CD4-positive, alpha-beta T cell (primary cell): ENCODE results near the gene PKLR. TPM values are rescaled to one million over a fixed set of nuclear protein-coding genes. Genes with fewer than 3 reads are reported as not detected.

ENCODE experiments used
- ATAC-seq: fragments of 200-7000 bp; cut with Tn5 transposase; one replicate; pipeline ENCODE4 v1.10.0; 2022; ENCODE audit warnings: mild to moderate bottlenecking; ENCODE audit not compliant: poor library complexity
- CTCF ChIA-PET: fragments of 350-600 bp; sonication (Branson Sonifier 250); formaldehyde crosslinking; loops from one replicate; lab custom pipeline; 2021; ENCODE audit warnings: antibody characterized with exemption, inconsistent platforms; lab: Charles Lee
- POLR2A ChIA-PET: fragments of 350-600 bp; sonication (Branson Sonifier 250); formaldehyde crosslinking; loops from one replicate; lab custom pipeline; 2021; ENCODE audit warnings: antibody characterized with exemption, inconsistent platforms; lab: Charles Lee
- DNase-seq, 14 experiments: peaks; one replicate each; pipeline ENCODE4 v3.0.0-alpha.2; 2013 to 2020; ENCODE audit warnings: mixed read lengths in 2 of 14
- H3K27ac ChIP-seq, 2 donors: one replicate each; pipeline versions ENCODE4 v1.5.1 to v1.7.0; 2013; ENCODE audit warnings: low read length in 2 of 2, low read depth in 1 of 2, mild to moderate bottlenecking in 1 of 2
- H3K27me3 ChIP-seq, 2 experiments: 1 replicate in 1 of 2; 2 replicates in 1 of 2; pipeline versions ENCODE4 v1.6.1 to v1.7.0; 2013; ENCODE audit warnings: low read length in 2 of 2, control low read depth in 1 of 2, mild to moderate bottlenecking in 1 of 2, moderate library complexity in 1 of 2; ENCODE audit not compliant: insufficient read depth in 2 of 2, control insufficient read depth in 1 of 2
- H3K36me3 ChIP-seq: one replicate; pipeline ENCODE4 v1.6.1; 2013; ENCODE audit warnings: low read length, control low read depth; ENCODE audit not compliant: insufficient read depth
- H3K4me1 ChIP-seq: one replicate; pipeline ENCODE4 v1.6.1; 2013; ENCODE audit warnings: low read length, control low read depth; ENCODE audit not compliant: insufficient read depth
- H3K4me3 ChIP-seq: one replicate; pipeline ENCODE4 v1.5.1; 2013; ENCODE audit warnings: mild to moderate bottlenecking, low read length, moderate library complexity
- H3K9me3 ChIP-seq, 2 experiments: 1 replicate in 1 of 2; 2 replicates in 1 of 2; pipeline versions ENCODE4 v1.6.1 to v1.7.0; 2013; ENCODE audit warnings: low read length in 2 of 2, mild to moderate bottlenecking in 2 of 2, control low read depth in 1 of 2, moderate library complexity in 1 of 2; ENCODE audit not compliant: control insufficient read depth in 1 of 2, insufficient read depth in 1 of 2
- H3K27ac Mint-ChIP-seq: one replicate; pipeline ENCODE4 v1.8.0; 2020; ENCODE audit warnings: mixed read lengths
- H3K27me3 Mint-ChIP-seq: one replicate; pipeline ENCODE4 v1.8.0; 2021; ENCODE audit warnings: mixed read lengths
- H3K36me3 Mint-ChIP-seq: one replicate; pipeline ENCODE4 v1.8.0; 2021; ENCODE audit warnings: low read depth, mixed read lengths
- H3K4me1 Mint-ChIP-seq: one replicate; pipeline ENCODE4 v1.8.0; 2021; ENCODE audit warnings: low read depth, mixed read lengths
- H3K4me3 Mint-ChIP-seq: one replicate; pipeline ENCODE4 v1.8.0; 2020; ENCODE audit warnings: mild to moderate bottlenecking, mixed read lengths
- H3K9me3 Mint-ChIP-seq: one replicate; pipeline ENCODE4 v1.8.0; 2020; ENCODE audit warnings: mixed read lengths
- intact Hi-C, 2 experiments: fragments of 100-400 bp; cut with DNase I in 1 of 2; cut with micrococcal nuclease in 1 of 2; formaldehyde crosslinking; loops; one replicate each; pipeline versions ENCODE4 v1.15.1 to v1.9.0; 2023 to 2025; cut with DNase I, micrococcal nuclease
- total RNA-seq, 174 experiments: library from RNA in 2 of 174; stranded (reverse) in 2 of 174; gene quantifications; one replicate each; pipeline ENCODE4 v1.2.3 and lab custom pipeline; 2021 to 2026
- TF ChIP-seq, protein P1 (sequence below): fragments of 200-600 bp; IDR thresholded peaks from one replicate; pipeline ENCODE4 v1.8.0; 2022; ENCODE audit warnings: antibody characterized with exemption, mild to moderate bottlenecking

PKLR gene
- total RNA-seq, 2 experiments from 2014 or later = not detected

- no peak for DNase-seq
- H3K4me3 ChIP-seq = no peak overlapping the region
- H3K4me1 Mint-ChIP-seq = no peaks in the 10 kb centered on the region
- H3K27ac Mint-ChIP-seq = no peak overlapping the region
- no peaks in the 10 kb centered on the region for H3K36me3 ChIP-seq
- TF ChIP-seq, protein P1, sequence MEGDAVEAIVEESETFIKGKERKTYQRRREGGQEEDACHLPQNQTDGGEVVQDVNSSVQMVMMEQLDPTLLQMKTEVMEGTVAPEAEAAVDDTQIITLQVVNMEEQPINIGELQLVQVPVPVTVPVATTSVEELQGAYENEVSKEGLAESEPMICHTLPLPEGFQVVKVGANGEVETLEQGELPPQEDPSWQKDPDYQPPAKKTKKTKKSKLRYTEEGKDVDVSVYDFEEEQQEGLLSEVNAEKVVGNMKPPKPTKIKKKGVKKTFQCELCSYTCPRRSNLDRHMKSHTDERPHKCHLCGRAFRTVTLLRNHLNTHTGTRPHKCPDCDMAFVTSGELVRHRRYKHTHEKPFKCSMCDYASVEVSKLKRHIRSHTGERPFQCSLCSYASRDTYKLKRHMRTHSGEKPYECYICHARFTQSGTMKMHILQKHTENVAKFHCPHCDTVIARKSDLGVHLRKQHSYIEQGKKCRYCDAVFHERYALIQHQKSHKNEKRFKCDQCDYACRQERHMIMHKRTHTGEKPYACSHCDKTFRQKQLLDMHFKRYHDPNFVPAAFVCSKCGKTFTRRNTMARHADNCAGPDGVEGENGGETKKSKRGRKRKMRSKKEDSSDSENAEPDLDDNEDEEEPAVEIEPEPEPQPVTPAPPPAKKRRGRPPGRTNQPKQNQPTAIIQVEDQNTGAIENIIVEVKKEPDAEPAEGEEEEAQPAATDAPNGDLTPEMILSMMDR = no peak
- H3K9me3 Mint-ChIP-seq = no peaks in the 10 kb centered on the region
- CTCF ChIA-PET = no interaction called here
- ATAC-seq = no peak
- H3K27me3 ChIP-seq = peaks cover 0 to under 1% of the 10 kb centered on the region in 2 experiments
- intact Hi-C loops = no loop called here
- no peak overlapping the region for H3K27ac ChIP-seq
- no peaks in the 10 kb centered on the region for H3K36me3 Mint-ChIP-seq
- H3K4me3 Mint-ChIP-seq = no peak overlapping the region
- POLR2A ChIA-PET = no interaction called here
- no peaks in the 10 kb centered on the region for H3K27me3 Mint-ChIP-seq
- no peaks in the 10 kb centered on the region for H3K4me1 ChIP-seq
- H3K9me3 ChIP-seq = no peaks in the 10 kb centered on the region
Observed at GRCh38 chr1:155287987-155288543, 13.2 kb downstream of the PKLR start.

DNA sequence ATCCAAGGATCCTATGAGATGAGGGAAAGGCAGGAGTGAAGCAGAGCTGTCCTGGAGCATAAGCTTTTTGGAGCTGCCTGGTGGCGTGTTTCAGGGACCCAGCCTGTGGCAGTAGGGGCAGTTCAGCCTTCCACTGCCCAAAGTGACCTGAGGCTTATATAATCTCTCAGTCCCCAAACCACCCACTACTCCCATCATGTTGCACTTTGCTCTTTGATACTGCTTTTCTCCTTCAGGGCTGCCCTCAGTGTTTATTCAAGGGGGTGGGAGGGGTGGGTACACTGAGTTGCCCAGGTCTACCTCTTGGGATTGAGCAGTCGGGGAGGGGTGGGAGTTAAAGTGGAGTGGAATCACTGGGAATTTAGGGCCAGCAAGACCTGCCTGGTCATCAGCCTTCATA, 14.7 kb downstream of the PKLR start:
- intact Hi-C loops = no loop called here
- ATAC-seq = no peak

DNA sequence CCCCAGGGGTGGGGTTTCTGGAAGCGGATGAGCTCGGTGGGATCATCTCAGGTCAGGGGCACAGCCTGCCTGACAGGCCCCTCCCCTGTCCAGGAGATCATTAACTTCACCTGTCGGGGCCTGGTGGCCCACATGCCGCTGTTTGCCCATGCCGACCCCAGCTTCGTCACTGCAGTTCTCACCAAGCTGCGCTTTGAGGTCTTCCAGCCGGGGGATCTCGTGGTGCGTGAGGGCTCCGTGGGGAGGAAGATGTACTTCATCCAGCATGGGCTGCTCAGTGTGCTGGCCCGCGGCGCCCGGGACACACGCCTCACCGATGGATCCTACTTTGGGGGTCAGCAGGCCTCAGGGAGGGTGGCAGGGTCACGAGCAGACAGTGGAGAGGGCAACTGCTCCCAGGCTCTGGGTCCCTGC, 15.6 kb downstream of the PKLR start:
- Histone ChIP-seq H3K4me3 (no peak overlapping the region), H3K36me3 (no peaks in the 10 kb centered on the region), H3K27me3 (no peaks in the 10 kb centered on the region), H3K4me1 (no peaks in the 10 kb centered on the region), H3K9me3 (no peaks in the 10 kb centered on the region), H3K27ac (no peak overlapping the region)
- H3K36me3 Mint-ChIP-seq = no peaks in the 10 kb centered on the region
- ChIA-PET POLR2A (no interaction called here), CTCF (no interaction called here)
- H3K27ac Mint-ChIP-seq = no peak overlapping the region
- no peak overlapping the region for H3K4me3 Mint-ChIP-seq
- DNase-seq (no peak), ATAC-seq (no peak)
- intact Hi-C loops = no loop called here
- TF ChIP-seq, protein P1 = no peak
- no peaks in the 10 kb centered on the region for H3K27me3 Mint-ChIP-seq
- H3K4me1 Mint-ChIP-seq = no peaks in the 10 kb centered on the region
- no peaks in the 10 kb centered on the region for H3K9me3 Mint-ChIP-seq

More for the DNA sequence above, 14.7 kb downstream of the PKLR start:
- TF ChIP-seq, protein P1 = no peak
- DNase-seq = no peak
- no peak overlapping the region for H3K4me3 Mint-ChIP-seq
- Histone ChIP-seq H3K36me3 (no peaks in the 10 kb centered on the region), H3K9me3 (no peaks in the 10 kb centered on the region), H3K4me3 (no peak overlapping the region), H3K27me3 (no peaks in the 10 kb centered on the region), H3K4me1 (no peaks in the 10 kb centered on the region), H3K27ac (no peak overlapping the region)
- no peaks in the 10 kb centered on the region for H3K4me1 Mint-ChIP-seq
- H3K9me3 Mint-ChIP-seq = no peaks in the 10 kb centered on the region
- H3K36me3 Mint-ChIP-seq = no peaks in the 10 kb centered on the region
- no peaks in the 10 kb centered on the region for H3K27me3 Mint-ChIP-seq
- H3K27ac Mint-ChIP-seq = no peak overlapping the region
- CTCF ChIA-PET = no interaction called here
- POLR2A ChIA-PET = no interaction called here
